Mammary epithelial cell (primary cell): ENCODE data around the gene GM2A.

Source experiments
- CTCF ChIP-seq, 2 donors: IDR thresholded peaks in 1 of 2; conservative IDR thresholded peaks in 1 of 2; 2 replicates each; pipeline ENCODE4 v1.5.1; 2011 to 2012; ENCODE audit warnings: inconsistent platforms in 2 of 2, low read length in 2 of 2, mild to moderate bottlenecking in 2 of 2, control low read depth in 1 of 2, low read depth in 1 of 2; ENCODE audit not compliant: insufficient read depth in 1 of 2; ENCODE audit errors: extremely low read depth in 1 of 2
- EZH2 ChIP-seq: IDR thresholded peaks from 2 replicates; pipeline ENCODE4 v1.6.1; 2012; ENCODE audit warnings: low read length, inconsistent platforms, borderline replicate concordance

DNA sequence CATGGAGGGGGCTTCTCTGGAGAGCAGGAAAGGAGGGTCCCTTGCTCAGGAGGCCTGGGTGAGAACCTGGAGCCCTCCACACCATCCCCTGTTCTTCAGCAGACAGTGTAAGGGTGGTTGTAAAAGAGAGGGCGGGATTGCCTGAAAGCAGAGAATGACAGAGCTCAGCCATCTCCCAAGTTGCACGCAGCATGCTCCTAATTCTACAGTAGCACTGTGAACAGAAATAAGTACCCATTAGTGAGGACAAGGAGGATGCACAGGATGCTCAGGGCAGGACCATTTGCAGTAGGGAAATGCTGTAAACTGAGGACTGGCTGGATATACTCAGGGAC, 37.5 kb upstream of the GM2A start:
- TF ChIP-seq CTCF (conservative IDR thresholded peaks at IDR 0.05 in 1 of 2, IDR thresholded peaks at IDR 0.05 in 1 of 2; ENCODE audit: extremely low read depth in 1 of 2, insufficient read depth in 1 of 2, low read depth in 1 of 2, low read length in 2 of 2): no peak
- TF ChIP-seq EZH2: no peak
